Fibroblast of skin of left quadriceps (primary cell): ENCODE measurements around the gene PHTF2.
"Not testable (repeated sequence)": the region's sequence is repeated elsewhere in the genome, so short reads cannot be mapped to it uniquely, and the experiment has no call there.

Experiments used
- DNase-seq, 2 experiments: peaks; one replicate each; pipeline ENCODE4 v3.0.0-alpha.2; 2013; ENCODE audit warnings: low read depth in 2 of 2

Gene PHTF2

GRCh38 chr7:77830649-77831355 is 32.2 kb downstream of the PHTF2 start:
- no peak for DNase-seq

- DNase-seq, result no peak
Observed at GRCh38 chr7:77831481-77831880, 32.9 kb downstream of the PHTF2 start.

- no peak for DNase-seq
Observed at GRCh38 chr7:77831953-77832352, 33.4 kb downstream of the PHTF2 start.

- DNase-seq, result peak in 1 of 2 experiments; percentile 3
Observed at GRCh38 chr7:77833136-77833535, 34.6 kb downstream of the PHTF2 start.

- not testable (repeated sequence) for DNase-seq
Observed at GRCh38 chr7:77836425-77836824, 37.9 kb downstream of the PHTF2 start.

GRCh38 chr7:77837275-77837674 is 38.7 kb downstream of the PHTF2 start:
- no peak for DNase-seq

GRCh38 chr7:77837966-77838365 is 39.4 kb downstream of the PHTF2 start:
- DNase-seq, result no peak

- no peak for DNase-seq
Observed at GRCh38 chr7:77838929-77839491, 40.4 kb downstream of the PHTF2 start.

GRCh38 chr7:77839919-77840318 is 41.3 kb downstream of the PHTF2 start:
- DNase-seq, result no peak

GRCh38 chr7:77843194-77843593 is 44.6 kb downstream of the PHTF2 start:
- DNase-seq, result no peak

- DNase-seq, result no peak
Observed at GRCh38 chr7:77846317-77847092, 47.9 kb downstream of the PHTF2 start.

- DNase-seq, result no peak
Observed at GRCh38 chr7:77855371-77856083, 57.0 kb downstream of the PHTF2 start.

GRCh38 chr7:77858278-77858677 is 59.7 kb downstream of the PHTF2 start:
- DNase-seq, result no peak

GRCh38 chr7:77859343-77859742 is 60.8 kb downstream of the PHTF2 start:
- no peak for DNase-seq

- DNase-seq, result no peak
Observed at GRCh38 chr7:77862691-77863090, 64.1 kb downstream of the PHTF2 start.

GRCh38 chr7:77863860-77864259 is 65.3 kb downstream of the PHTF2 start:
- no peak for DNase-seq

GRCh38 chr7:77866370-77866769 is 67.8 kb downstream of the PHTF2 start:
- peak in 1 of 2 experiments; percentile 20 for DNase-seq

- DNase-seq, result peak; percentile 55 to 66
Observed at GRCh38 chr7:77866786-77867536, 68.4 kb downstream of the PHTF2 start.

GRCh38 chr7:77867537-77867865 is 68.9 kb downstream of the PHTF2 start:
- peak in 1 of 2 experiments; percentile 20 for DNase-seq

GRCh38 chr7:77872256-77872655 is 73.7 kb downstream of the PHTF2 start:
- not testable (repeated sequence) for DNase-seq
